ENCODE data around the gene OR4L1.
"Not testable (repeated sequence)": the region's sequence is repeated elsewhere in the genome, so short reads cannot be mapped to it uniquely, and the experiment has no call there.

OR4L1 gene, protein sequence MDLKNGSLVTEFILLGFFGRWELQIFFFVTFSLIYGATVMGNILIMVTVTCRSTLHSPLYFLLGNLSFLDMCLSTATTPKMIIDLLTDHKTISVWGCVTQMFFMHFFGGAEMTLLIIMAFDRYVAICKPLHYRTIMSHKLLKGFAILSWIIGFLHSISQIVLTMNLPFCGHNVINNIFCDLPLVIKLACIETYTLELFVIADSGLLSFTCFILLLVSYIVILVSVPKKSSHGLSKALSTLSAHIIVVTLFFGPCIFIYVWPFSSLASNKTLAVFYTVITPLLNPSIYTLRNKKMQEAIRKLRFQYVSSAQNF

DNA sequence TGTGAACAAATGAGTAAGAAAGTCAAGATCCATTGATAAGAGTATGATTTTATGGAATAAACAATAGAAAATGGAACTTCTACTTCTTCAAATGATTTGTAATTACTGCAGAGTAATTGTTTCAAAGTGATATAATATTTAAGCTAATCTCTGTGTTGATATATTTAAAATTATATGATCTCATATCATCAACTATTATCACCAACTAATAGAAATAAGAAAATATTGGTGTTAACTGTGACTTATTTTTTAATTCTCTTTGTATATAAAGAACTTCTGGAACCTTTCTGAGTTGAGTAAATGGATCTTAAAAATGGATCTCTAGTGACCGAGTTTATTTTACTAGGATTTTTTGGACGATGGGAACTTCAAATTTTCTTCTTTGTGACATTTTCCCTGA, at the start of gene OR4L1:
TSS of gene OR4L1 (plus strand) at position 301 of the 400 bp plus-strand sequence. CDS start at position 301, 0 bp downstream.
- H3K36me3 Mint-ChIP-seq (ENCODE audit: low read depth), result no peaks in the 10 kb centered on the region
- H3K9me3 Mint-ChIP-seq, result no peaks in the 10 kb centered on the region
- no peak within 1 kb of the TSS for H3K4me3 Mint-ChIP-seq
- H3K27me3 Mint-ChIP-seq (ENCODE audit: low read depth), result no peaks in the 10 kb centered on the region
- no peak within 1 kb of the TSS for H3K27ac Mint-ChIP-seq
- no peaks in the 10 kb centered on the region for H3K4me1 Mint-ChIP-seq (ENCODE audit: low read depth)

DNA sequence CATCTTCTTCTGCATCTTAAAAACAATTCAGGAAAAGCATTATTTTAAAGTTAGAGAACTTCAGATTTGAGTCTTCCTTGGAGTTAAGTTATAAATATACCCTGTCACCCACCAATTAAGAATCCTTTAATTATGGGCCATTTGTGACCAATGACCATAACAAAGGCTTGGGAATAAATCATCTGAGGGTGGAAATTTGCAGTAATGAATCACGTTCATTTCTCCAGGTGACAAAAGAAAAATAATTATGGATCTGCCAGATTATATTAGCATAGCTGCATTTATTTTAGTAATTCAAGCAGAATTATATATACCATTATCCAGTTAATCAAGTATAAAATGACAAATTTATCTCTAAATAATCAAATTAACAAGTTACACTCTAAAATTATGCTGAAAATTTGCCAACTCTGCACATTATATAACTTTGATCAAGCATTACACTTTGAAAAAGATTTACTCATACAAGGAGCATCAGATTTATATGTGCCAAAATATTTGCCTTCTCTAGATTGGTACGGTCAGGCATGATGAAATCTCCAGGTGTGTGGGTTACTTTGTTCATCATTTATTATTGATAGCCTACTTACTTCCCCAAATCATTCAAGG, 40.5 kb upstream of the OR4L1 start, which contains the start of gene OR4K14:
TSS of gene OR4K14 (minus strand) at position 51 of the 609 bp plus-strand sequence. CDS start 4,114 bp downstream, outside the sequence.
- Mint-ChIP-seq H3K27ac (no peak within 1 kb of the TSS), H3K27me3 (ENCODE audit: low read depth) (no peaks in the 10 kb centered on the region), H3K36me3 (ENCODE audit: low read depth) (no peaks in the 10 kb centered on the region), H3K4me3 (no peak within 1 kb of the TSS), H3K9me3 (peaks cover under 1% of the 10 kb centered on the region), H3K4me1 (ENCODE audit: low read depth) (no peaks in the 10 kb centered on the region)

DNA sequence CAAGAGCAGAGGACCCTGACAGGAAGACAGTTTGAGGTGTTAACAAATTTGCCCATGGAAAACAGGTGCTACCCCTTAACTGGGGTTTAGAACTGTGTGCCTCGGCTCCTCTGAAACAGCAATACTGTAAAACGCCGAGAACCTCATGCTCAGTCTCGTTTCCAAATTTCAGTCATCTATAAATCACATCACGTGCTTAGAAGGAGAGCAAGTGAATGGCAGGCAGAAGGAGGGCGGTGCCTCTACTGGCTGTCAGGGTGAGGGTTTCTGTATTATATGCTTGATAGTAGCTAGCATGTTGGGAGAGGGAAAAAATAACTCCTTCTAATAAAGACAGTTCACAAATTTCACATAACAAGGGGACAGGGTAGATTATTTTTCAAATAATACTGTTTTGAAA, 28.8 kb upstream of the OR4L1 start:
- Mint-ChIP-seq H3K27me3 (ENCODE audit: low read depth) (no peaks in the 10 kb centered on the region), H3K4me1 (ENCODE audit: low read depth) (no peaks in the 10 kb centered on the region), H3K36me3 (ENCODE audit: low read depth) (no peaks in the 10 kb centered on the region), H3K4me3 (no peak overlapping the region), H3K27ac (no peak overlapping the region), H3K9me3 (no peaks in the 10 kb centered on the region)

DNA sequence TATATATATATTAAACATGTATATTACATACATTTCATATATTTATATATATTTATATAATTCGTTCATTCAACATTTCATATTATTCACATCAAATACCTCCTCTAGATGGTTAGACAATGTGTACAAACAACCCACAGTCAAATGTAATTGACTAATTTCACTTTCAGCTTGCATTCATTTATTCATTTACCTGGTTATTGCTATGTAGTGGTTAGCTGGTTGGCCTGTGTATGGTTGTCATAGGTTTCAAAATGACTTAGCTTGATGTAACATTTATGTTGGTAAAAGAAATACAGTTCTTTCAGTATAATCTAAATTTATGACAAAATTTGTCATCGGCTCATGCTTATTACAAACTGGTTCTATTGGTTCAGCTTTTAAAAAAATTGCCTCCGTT, 24.4 kb upstream of the OR4L1 start:
- no peak overlapping the region for H3K4me3 Mint-ChIP-seq
- no peaks in the 10 kb centered on the region for H3K9me3 Mint-ChIP-seq
- H3K27me3 Mint-ChIP-seq (ENCODE audit: low read depth), result no peaks in the 10 kb centered on the region
- H3K27ac Mint-ChIP-seq, result no peak overlapping the region
- no peaks in the 10 kb centered on the region for H3K4me1 Mint-ChIP-seq (ENCODE audit: low read depth)
- H3K36me3 Mint-ChIP-seq (ENCODE audit: low read depth), result no peaks in the 10 kb centered on the region

DNA sequence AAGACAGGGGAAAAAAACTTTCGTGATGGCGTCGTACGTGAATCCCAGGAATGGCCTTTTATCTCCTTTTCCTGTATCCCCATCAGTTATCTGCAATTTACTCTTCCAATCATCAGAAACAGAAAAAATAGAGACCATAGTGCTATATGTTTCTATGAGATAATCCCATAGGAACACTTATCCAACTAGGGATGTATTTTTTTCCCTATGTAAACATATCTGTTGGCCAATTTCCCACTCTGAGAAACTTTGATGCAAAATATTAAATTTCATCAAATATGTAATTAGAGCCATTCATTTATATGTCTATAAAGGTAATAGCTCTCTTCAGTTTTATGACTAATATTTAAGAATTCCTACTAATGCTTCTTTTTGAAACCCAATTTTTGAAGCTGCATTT, 23.9 kb upstream of the OR4L1 start, which contains the start of gene OR4K13:
TSS of gene OR4K13 (minus strand) at position 101 of the 400 bp plus-strand sequence. CDS start 1,280 bp downstream, outside the sequence.
- Mint-ChIP-seq H3K4me1 (ENCODE audit: low read depth) (no peaks in the 10 kb centered on the region), H3K4me3 (no peak within 1 kb of the TSS), H3K9me3 (no peaks in the 10 kb centered on the region), H3K36me3 (ENCODE audit: low read depth) (no peaks in the 10 kb centered on the region), H3K27ac (no peak within 1 kb of the TSS), H3K27me3 (ENCODE audit: low read depth) (no peaks in the 10 kb centered on the region)

DNA sequence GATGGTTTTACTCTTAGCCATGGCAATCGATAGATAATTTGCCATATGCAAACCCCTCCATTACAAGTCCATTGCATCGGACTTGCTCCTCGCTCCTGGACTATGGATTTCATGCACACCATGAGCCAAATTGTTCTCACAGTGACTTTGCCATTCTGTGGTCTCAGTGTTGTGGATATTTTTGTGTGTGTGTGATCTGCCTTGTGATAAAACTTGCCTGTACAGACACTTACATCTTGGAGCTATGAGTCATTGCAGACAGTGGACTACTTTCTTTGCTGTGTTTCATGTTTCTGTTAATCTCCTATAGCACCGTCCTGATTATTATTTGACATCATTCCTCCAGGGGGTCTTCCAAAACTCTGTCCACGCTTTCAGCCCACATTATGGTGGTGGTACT, 15.6 kb upstream of the OR4L1 start:
- Mint-ChIP-seq H3K4me3 (no peak overlapping the region), H3K4me1 (ENCODE audit: low read depth) (no peaks in the 10 kb centered on the region), H3K27ac (no peak overlapping the region), H3K27me3 (ENCODE audit: low read depth) (no peaks in the 10 kb centered on the region), H3K36me3 (ENCODE audit: low read depth) (no peaks in the 10 kb centered on the region), H3K9me3 (peaks cover 10% of the 10 kb centered on the region)

DNA sequence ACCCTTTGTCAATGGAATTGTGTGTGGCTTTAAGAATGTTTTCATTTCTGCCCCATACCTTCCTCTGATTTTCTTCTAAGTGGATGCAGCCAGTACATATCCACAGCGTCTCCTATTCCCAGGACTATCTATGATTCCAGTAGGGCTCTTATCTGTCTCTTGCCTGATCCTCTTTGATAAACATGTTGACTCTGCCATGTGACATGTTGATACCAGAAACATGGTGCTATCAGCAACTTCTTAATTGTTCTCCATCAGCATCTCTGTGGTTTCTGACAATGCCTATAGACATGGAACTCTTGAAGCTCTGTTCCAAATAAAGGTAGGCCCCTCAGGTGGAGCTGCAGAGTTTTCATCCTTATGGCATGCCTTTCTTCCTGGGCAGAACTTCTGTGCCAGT, 11.6 kb upstream of the OR4L1 start:
- H3K4me3 Mint-ChIP-seq, result no peak overlapping the region
- H3K9me3 Mint-ChIP-seq, result peaks cover 3% of the 10 kb centered on the region
- H3K27ac Mint-ChIP-seq, result no peak overlapping the region
- H3K27me3 Mint-ChIP-seq (ENCODE audit: low read depth), result no peaks in the 10 kb centered on the region
- no peaks in the 10 kb centered on the region for H3K4me1 Mint-ChIP-seq (ENCODE audit: low read depth)
- H3K36me3 Mint-ChIP-seq (ENCODE audit: low read depth), result no peaks in the 10 kb centered on the region

DNA sequence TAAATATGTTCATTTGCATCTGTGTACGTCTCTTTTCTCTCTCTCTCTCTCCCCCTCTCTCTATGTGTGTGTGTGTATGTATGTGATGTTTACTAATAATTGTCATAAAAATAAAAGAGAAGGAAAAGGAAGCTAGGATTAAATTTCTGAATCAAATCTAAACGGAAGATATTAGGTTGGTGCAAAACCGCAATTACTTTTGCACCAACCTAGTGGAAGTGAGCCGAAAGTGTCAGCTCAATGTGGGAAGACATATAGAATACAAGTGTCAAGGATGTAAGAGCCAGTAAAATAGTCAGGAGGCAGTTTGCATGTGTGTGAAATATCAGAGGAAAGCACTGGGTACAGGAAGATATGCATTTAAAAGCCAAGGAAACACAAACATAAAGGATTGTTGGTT, 32.2 kb downstream of the OR4L1 start:
- Mint-ChIP-seq H3K4me3 (no peak overlapping the region), H3K9me3 (no peaks in the 10 kb centered on the region), H3K36me3 (ENCODE audit: low read depth) (no peaks in the 10 kb centered on the region), H3K27me3 (ENCODE audit: low read depth) (no peaks in the 10 kb centered on the region), H3K4me1 (ENCODE audit: low read depth) (no peaks in the 10 kb centered on the region), H3K27ac (no peak overlapping the region)

DNA sequence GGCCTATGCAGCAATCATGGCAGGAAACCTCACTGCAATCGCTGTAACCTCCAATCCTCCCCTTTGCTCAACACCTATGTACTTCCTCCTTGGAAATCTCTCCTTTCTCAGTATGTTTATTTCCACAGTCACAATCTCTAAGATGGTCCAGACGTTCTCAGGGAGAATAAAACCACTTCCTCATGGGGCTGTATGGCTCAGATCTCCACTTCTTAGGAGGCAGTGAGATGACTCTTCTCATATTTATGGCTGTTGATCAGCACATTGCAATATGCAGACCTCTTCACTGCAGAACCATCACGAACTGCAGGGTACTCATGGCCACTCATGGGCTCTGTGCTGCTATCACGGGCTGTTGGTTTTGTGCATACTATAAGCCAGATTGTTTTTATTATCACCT, 33.6 kb downstream of the OR4L1 start:
- Mint-ChIP-seq H3K4me3 (no peak overlapping the region), H3K9me3 (no peaks in the 10 kb centered on the region), H3K4me1 (ENCODE audit: low read depth) (no peaks in the 10 kb centered on the region), H3K27ac (no peak overlapping the region), H3K36me3 (ENCODE audit: low read depth) (no peaks in the 10 kb centered on the region), H3K27me3 (ENCODE audit: low read depth) (no peaks in the 10 kb centered on the region)

DNA sequence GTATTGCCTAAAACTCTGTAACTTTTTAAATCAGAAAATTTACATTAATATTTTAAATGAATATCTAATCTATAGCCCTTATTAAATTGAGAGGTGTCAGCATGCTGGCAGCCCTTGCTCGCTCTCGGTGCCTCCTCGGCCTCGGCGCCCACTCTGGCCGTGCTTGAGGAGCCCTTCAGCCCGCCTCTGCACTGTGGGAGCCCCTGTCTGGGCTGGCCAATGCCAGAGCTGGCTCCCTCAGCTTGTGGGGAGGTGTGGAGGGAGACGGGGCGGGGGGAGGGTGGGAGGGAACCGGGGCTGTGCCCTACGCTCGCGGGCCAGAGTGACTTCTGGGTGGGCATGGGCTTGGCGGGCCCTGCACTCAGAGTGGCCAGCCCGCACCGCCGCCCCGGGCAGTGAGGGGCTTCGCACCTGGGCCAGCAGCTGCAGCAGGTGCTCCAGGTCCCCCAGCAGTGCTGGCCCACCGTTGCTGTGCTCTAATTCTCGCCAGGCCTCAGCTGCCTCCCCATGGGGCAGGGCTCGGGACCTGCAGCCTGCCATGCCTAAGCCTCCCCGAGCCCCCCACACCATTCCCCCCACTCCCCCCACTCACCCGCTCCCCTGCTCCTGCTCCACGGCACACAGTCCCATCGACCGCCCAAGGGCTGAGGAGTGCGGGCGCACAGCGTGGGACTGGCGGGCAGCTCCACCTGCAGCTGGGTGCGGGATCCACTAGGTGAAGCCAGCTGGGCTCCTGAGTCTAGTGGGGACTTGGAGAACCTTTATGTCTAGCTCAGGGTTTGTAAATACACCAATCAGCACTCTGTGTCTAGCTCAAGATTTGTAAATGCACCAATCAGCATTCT, 39.3 kb downstream of the OR4L1 start:
- H3K9me3 Mint-ChIP-seq; H3K4me3 Mint-ChIP-seq; H3K27ac Mint-ChIP-seq; H3K4me1 Mint-ChIP-seq (ENCODE audit: low read depth); H3K36me3 Mint-ChIP-seq (ENCODE audit: low read depth); H3K27me3 Mint-ChIP-seq (ENCODE audit: low read depth): not testable (repeated sequence)

DNA sequence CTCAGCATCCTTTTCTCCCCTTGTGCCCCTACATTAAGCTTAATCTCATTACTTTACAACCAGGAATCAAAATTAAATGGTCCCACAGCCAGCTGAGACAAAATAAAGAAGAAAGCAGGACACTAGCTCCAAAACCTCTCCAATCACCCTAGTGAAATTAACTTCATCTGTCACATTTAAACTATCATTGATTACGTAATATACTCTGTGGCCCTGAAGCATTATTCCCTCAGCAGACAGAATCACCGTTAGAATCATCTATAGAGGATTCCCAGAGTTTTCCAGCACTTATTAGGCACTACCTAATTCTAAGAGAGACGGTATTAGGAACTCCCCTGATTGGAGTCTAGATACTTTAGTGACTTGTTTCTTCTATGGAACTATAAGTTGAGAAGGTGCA, 50.6 kb downstream of the OR4L1 start, which contains the start of gene OR4K17:
TSS of gene OR4K17 (plus strand) at position 302 of the 400 bp plus-strand sequence. CDS start 6,761 bp downstream, outside the sequence.
- H3K9me3 Mint-ChIP-seq, result peaks cover 3% of the 10 kb centered on the region
- no peaks in the 10 kb centered on the region for H3K36me3 Mint-ChIP-seq (ENCODE audit: low read depth)
- no peak within 1 kb of the TSS for H3K4me3 Mint-ChIP-seq
- H3K27ac Mint-ChIP-seq, result no peak within 1 kb of the TSS
- no peaks in the 10 kb centered on the region for H3K27me3 Mint-ChIP-seq (ENCODE audit: low read depth)
- no peaks in the 10 kb centered on the region for H3K4me1 Mint-ChIP-seq (ENCODE audit: low read depth)
